ENCODE measurements around the gene PCDHGA1.

DNA sequence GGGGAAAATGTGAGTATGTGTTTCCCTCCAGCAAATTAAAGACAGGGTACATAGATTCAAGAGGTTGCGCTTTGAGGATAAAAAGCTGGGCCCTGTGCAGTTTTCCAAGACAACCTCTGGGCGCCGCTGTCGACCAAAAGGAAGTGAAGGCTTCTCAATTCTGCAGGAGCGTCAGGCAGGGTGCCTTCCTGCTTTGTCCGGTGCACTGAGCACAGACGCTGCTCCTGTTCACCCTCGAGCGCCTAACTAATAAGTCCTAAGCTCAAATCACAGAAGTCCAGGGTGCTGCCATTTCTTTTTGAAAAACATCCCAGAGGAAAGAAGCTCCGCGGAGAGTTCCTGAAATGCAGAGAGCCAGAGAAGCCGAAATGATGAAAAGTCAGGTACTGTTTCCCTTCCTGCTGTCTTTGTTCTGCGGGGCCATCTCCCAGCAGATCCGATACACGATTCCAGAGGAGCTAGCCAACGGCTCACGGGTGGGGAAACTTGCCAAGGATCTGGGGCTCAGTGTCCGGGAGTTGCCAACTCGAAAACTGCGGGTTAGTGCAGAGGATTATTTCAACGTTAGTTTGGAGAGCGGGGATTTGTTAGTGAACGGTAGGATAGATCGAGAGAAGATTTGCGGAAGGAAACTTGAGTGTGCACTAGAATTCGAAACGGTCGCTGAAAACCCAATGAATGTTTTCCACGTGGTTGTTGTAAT is 19.8 kb downstream of the PCDHGA1 start, which contains the start of gene PCDHGB1:
- TF ChIP-seq EZH2 (IDR thresholded peaks at IDR 0.05; ENCODE audit: borderline replicate concordance, insufficient read depth, low read depth, low read length, poor library complexity, severe bottlenecking) (no peak), CTCF (IDR thresholded peaks at IDR 0.05) (peak; percentile 31)
